Stimulated activated naive B cell treated with anti-CD40 and anti-IgM and Interleukin-4, amounts not matched to agents 10 μg/mL and 1 μg/mL and 100 μg/mL, for 72 hours (primary cell): ENCODE data around the gene TAP1.
"Not testable (repeated sequence)": the region's sequence is repeated elsewhere in the genome, so short reads cannot be mapped to it uniquely, and the experiment has no call there.

ENCODE experiments used
- ATAC-seq, 2 donors: fragments of 150-1000 bp; cut with Tn5 transposase; replicated peaks; 2 replicates each; pipeline ENCODE4 v1.10.0; 2021; ENCODE audit warnings: moderate library complexity in 1 of 2
- DNase-seq: peaks from one replicate; pipeline ENCODE4 v3.0.0; 2021
- H3K27ac Mint-ChIP-seq: one replicate; pipeline ENCODE4 v1.8.0; 2022; ENCODE audit warnings: mild to moderate bottlenecking, mixed read lengths
- H3K27me3 Mint-ChIP-seq, 2 donors: one replicate each; pipeline ENCODE4 v1.8.0; 2022; ENCODE audit warnings: mixed read lengths in 2 of 2
- H3K36me3 Mint-ChIP-seq, 2 donors: one replicate each; pipeline ENCODE4 v1.8.0; 2022; ENCODE audit warnings: mixed read lengths in 2 of 2, mild to moderate bottlenecking in 1 of 2
- H3K4me1 Mint-ChIP-seq, 2 donors: one replicate each; pipeline ENCODE4 v1.8.0; 2022; ENCODE audit warnings: mixed read lengths in 2 of 2, mild to moderate bottlenecking in 1 of 2
- H3K4me3 Mint-ChIP-seq, 2 donors: one replicate each; pipeline ENCODE4 v1.8.0; 2022; ENCODE audit warnings: mild to moderate bottlenecking in 2 of 2, mixed read lengths in 2 of 2, moderate library complexity in 1 of 2
- H3K9me3 Mint-ChIP-seq, 2 donors: one replicate each; pipeline ENCODE4 v1.8.0; 2022; ENCODE audit warnings: mixed read lengths in 2 of 2, mild to moderate bottlenecking in 1 of 2

Gene TAP1

GRCh38 chr6:32853541-32854375 lies at the start of gene TAP1, which contains the start of gene PSMB9:
Gene TAP1, minus strand, starts transcription at chr6:32853704. Its CDS starts 68 bp downstream, at chr6:32853636.
Gene PSMB9, plus strand, starts transcription at chr6:32854192. Its CDS starts 38 bp downstream, at chr6:32854230.
- DNase-seq (peak; percentile 89), ATAC-seq (peak; percentile 87 to 89)
- Mint-ChIP-seq H3K36me3 (peaks cover 73 to 76% of the 10 kb centered on the region in 2 donors), H3K4me3 (peak within 1 kb of the TSS; percentile 94 to 100), H3K27ac (peak within 1 kb of the TSS; percentile 99), H3K9me3 (peaks cover 0 to 2% of the 10 kb centered on the region in 2 donors), H3K4me1 (peaks cover 48 to 73% of the 10 kb centered on the region in 2 donors), H3K27me3 (no peaks in the 10 kb centered on the region)

GRCh38 chr6:32895006-32895345 lies 41.5 kb upstream of the TAP1 start:
- ATAC-seq: peak; percentile 15 to 18
- Mint-ChIP-seq H3K36me3 (peaks cover 20 to 27% of the 10 kb centered on the region in 2 donors), H3K4me3 (peak overlapping the region; percentile 92 to 97), H3K4me1 (peaks cover 40 to 68% of the 10 kb centered on the region in 2 donors), H3K27ac (peak overlapping the region; percentile 97), H3K27me3 (no peaks in the 10 kb centered on the region), H3K9me3 (no peaks in the 10 kb centered on the region)
- DNase-seq: no peak

GRCh38 chr6:32894085-32895005 lies 40.8 kb upstream of the TAP1 start:
- H3K36me3 Mint-ChIP-seq: peaks cover 20 to 27% of the 10 kb centered on the region in 2 donors
- H3K4me3 Mint-ChIP-seq: peak overlapping the region; percentile 92 to 97
- DNase-seq: peak; percentile 97
- no peaks in the 10 kb centered on the region for H3K27me3 Mint-ChIP-seq
- peak overlapping the region; percentile 97 for H3K27ac Mint-ChIP-seq
- no peaks in the 10 kb centered on the region for H3K9me3 Mint-ChIP-seq
- ATAC-seq: peak; percentile 97 to 98
- H3K4me1 Mint-ChIP-seq: peaks cover 40 to 70% of the 10 kb centered on the region in 2 donors

- H3K4me3 Mint-ChIP-seq: no peak overlapping the region
- ATAC-seq (no peak), DNase-seq (no peak)
- no peak overlapping the region for H3K27ac Mint-ChIP-seq
- no peaks in the 10 kb centered on the region for H3K9me3 Mint-ChIP-seq
- H3K27me3 Mint-ChIP-seq: no peaks in the 10 kb centered on the region
- H3K4me1 Mint-ChIP-seq: peaks cover 34 to 73% of the 10 kb centered on the region in 2 donors
- peaks cover 3 to 9% of the 10 kb centered on the region in 2 donors for H3K36me3 Mint-ChIP-seq
Observed at GRCh38 chr6:32890831-32891230, 37.3 kb upstream of the TAP1 start.

GRCh38 chr6:32889533-32889932 lies 36.0 kb upstream of the TAP1 start:
- Mint-ChIP-seq H3K9me3 (no peaks in the 10 kb centered on the region), H3K27me3 (no peaks in the 10 kb centered on the region), H3K4me3 (no peak overlapping the region), H3K4me1 (peaks cover 27 to 63% of the 10 kb centered on the region in 2 donors), H3K27ac (no peak overlapping the region), H3K36me3 (no peaks in the 10 kb centered on the region)
- DNase-seq (no peak), ATAC-seq (no peak)

GRCh38 chr6:32888576-32888975 lies 35.1 kb upstream of the TAP1 start:
- no peaks in the 10 kb centered on the region for H3K27me3 Mint-ChIP-seq
- no peaks in the 10 kb centered on the region for H3K36me3 Mint-ChIP-seq
- H3K27ac Mint-ChIP-seq: no peak overlapping the region
- no peak overlapping the region for H3K4me3 Mint-ChIP-seq
- ATAC-seq: no peak
- H3K9me3 Mint-ChIP-seq: no peaks in the 10 kb centered on the region
- DNase-seq: no peak
- peaks cover 34 to 70% of the 10 kb centered on the region in 2 donors for H3K4me1 Mint-ChIP-seq

GRCh38 chr6:32887616-32888015 lies 34.1 kb upstream of the TAP1 start:
- H3K4me1 Mint-ChIP-seq: peaks cover 33 to 65% of the 10 kb centered on the region in 2 donors
- DNase-seq (no peak), ATAC-seq (no peak)
- no peak overlapping the region for H3K4me3 Mint-ChIP-seq
- H3K36me3 Mint-ChIP-seq: no peaks in the 10 kb centered on the region
- no peaks in the 10 kb centered on the region for H3K9me3 Mint-ChIP-seq
- no peak overlapping the region for H3K27ac Mint-ChIP-seq
- no peaks in the 10 kb centered on the region for H3K27me3 Mint-ChIP-seq

- Mint-ChIP-seq H3K27ac (no peak overlapping the region), H3K4me1 (peaks cover 36 to 63% of the 10 kb centered on the region in 2 donors), H3K9me3 (no peaks in the 10 kb centered on the region), H3K27me3 (no peaks in the 10 kb centered on the region), H3K4me3 (no peak overlapping the region), H3K36me3 (no peaks in the 10 kb centered on the region)
- no peak for ATAC-seq
- no peak for DNase-seq
Observed at GRCh38 chr6:32886681-32887383, 33.3 kb upstream of the TAP1 start.

GRCh38 chr6:32885698-32886286 lies 32.3 kb upstream of the TAP1 start:
- H3K9me3 Mint-ChIP-seq: no peaks in the 10 kb centered on the region
- H3K36me3 Mint-ChIP-seq: no peaks in the 10 kb centered on the region
- H3K4me1 Mint-ChIP-seq: peaks cover 33 to 63% of the 10 kb centered on the region in 2 donors
- no peak for DNase-seq
- no peak overlapping the region for H3K4me3 Mint-ChIP-seq
- H3K27me3 Mint-ChIP-seq: no peaks in the 10 kb centered on the region
- peak; percentile 80 for ATAC-seq
- no peak overlapping the region for H3K27ac Mint-ChIP-seq

GRCh38 chr6:32883789-32884188 lies 30.3 kb upstream of the TAP1 start:
- Mint-ChIP-seq H3K4me3 (no peak overlapping the region), H3K36me3 (peaks cover 2 to 12% of the 10 kb centered on the region in 2 donors), H3K9me3 (no peaks in the 10 kb centered on the region), H3K27ac (peak overlapping the region; percentile 22), H3K27me3 (peaks cover 7 to 10% of the 10 kb centered on the region in 2 donors), H3K4me1 (peaks cover 36 to 54% of the 10 kb centered on the region in 2 donors)
- DNase-seq (no peak), ATAC-seq (no peak)

- DNase-seq (no peak), ATAC-seq (peak in 1 of 2 donors; percentile 62)
- no peak overlapping the region for H3K4me3 Mint-ChIP-seq
- H3K27me3 Mint-ChIP-seq: peaks cover 7 to 12% of the 10 kb centered on the region in 2 donors
- H3K4me1 Mint-ChIP-seq: peaks cover 34 to 49% of the 10 kb centered on the region in 2 donors
- H3K27ac Mint-ChIP-seq: no peak overlapping the region
- no peaks in the 10 kb centered on the region for H3K9me3 Mint-ChIP-seq
- peaks cover 2 to 12% of the 10 kb centered on the region in 2 donors for H3K36me3 Mint-ChIP-seq
Observed at GRCh38 chr6:32882879-32883250, 29.4 kb upstream of the TAP1 start.

- ATAC-seq, DNase-seq, H3K9me3 Mint-ChIP-seq, H3K4me3 Mint-ChIP-seq, H3K27ac Mint-ChIP-seq: not testable (repeated sequence)
- Mint-ChIP-seq H3K4me1 (peaks cover 24 to 31% of the 10 kb centered on the region in 2 donors), H3K27me3 (peaks cover 7 to 15% of the 10 kb centered on the region in 2 donors), H3K36me3 (peaks cover 2 to 12% of the 10 kb centered on the region in 2 donors)
Observed at GRCh38 chr6:32880962-32881361, 27.5 kb upstream of the TAP1 start.

GRCh38 chr6:32879691-32880090 lies 26.2 kb upstream of the TAP1 start:
- no peak for DNase-seq
- Mint-ChIP-seq H3K4me1 (peaks cover 23 to 29% of the 10 kb centered on the region in 2 donors), H3K4me3 (peak overlapping the region; percentile 64 to 66)

More at GRCh38 chr6:32879691-32880090, 26.2 kb upstream of the TAP1 start:
- Mint-ChIP-seq H3K9me3 (no peaks in the 10 kb centered on the region), H3K27ac (peak overlapping the region; percentile 77), H3K27me3 (peaks cover 7 to 15% of the 10 kb centered on the region in 2 donors), H3K36me3 (peaks cover 2 to 12% of the 10 kb centered on the region in 2 donors)
- no peak for ATAC-seq
